GM18499 (cell line): ENCODE measurements around the gene FAM227B.

Experiments used
- ATAC-seq: cut with Tn5 transposase; IDR thresholded peaks from one replicate; pipeline ENCODE4 v1.9.1; 2021; ENCODE audit warnings: moderate number of reproducible peaks; ENCODE audit not compliant: insufficient read depth, unreplicated experiment

The FAM227B gene

GRCh38 chr15:49309889-49310288 lies 310.7 kb downstream of the FAM227B start:
- ATAC-seq = no peak

GRCh38 chr15:49308686-49309085 lies 311.9 kb downstream of the FAM227B start:
- ATAC-seq = no peak

GRCh38 chr15:49306551-49306950 lies 314.1 kb downstream of the FAM227B start:
- ATAC-seq = no peak

GRCh38 chr15:49303003-49303402 lies 317.6 kb downstream of the FAM227B start:
- ATAC-seq = no peak

DNA sequence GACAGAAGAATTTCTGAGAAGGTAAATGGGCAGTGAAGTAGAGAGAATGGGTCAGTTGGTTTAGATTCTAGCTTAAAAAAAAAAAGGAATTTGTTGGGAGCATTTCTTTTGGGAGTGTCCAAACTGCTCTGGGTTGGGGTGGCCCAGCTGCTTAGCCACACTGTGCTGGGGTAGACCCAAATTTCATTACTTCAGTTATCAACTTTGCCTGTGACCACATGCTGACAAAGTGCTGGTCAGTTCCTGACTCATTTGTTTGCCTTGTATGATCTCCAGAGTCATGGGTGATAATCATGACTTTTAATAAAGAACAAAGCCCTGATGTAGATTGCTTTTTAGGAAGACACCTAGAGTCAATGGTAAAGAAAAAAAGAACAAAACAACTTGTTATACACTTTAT lies 319.1 kb downstream of the FAM227B start:
- no peak for ATAC-seq

DNA sequence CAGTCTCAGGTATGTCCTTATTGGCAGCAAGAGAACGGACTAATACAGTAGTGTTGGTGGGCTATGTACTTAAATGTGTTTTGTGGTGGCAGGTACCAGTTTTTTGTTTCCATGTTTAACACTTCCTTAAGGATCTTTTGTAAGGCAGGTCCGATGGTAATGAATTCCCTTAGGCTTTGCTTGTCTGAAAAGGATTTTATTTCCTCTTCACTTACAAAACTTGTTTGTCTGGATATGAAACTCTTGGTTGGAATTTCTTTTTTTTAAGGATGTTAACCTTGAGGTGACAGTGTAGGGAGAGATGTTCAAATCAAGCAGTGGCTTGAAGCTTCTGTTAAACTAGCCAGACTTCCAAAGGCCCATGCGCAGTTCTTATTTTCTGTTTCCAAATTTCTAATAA lies 319.8 kb downstream of the FAM227B start:
- no peak for ATAC-seq

DNA sequence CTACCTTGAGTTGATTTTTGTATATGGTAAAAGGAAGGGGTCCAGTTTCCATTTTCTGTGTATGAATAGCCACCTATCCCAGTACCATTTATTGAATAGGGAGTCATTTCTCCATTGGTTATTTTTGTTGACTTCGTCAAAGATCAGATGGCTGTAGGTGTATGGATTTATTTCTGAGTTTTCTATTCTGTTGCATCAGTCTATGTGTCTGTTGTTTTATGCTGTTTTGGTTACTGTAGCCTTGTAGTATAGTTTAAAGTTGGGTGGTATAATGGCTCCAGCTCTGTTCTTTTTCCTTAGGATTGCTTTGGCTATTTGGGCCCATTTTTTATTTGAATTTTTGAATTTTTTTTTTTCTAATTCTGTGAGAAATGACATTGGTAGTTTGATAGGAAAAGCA lies 323.0 kb downstream of the FAM227B start:
- ATAC-seq = no peak

- ATAC-seq = no peak
These were observed 324.4 kb downstream of the FAM227B start for GRCh38 chr15:49296258-49296657.

DNA sequence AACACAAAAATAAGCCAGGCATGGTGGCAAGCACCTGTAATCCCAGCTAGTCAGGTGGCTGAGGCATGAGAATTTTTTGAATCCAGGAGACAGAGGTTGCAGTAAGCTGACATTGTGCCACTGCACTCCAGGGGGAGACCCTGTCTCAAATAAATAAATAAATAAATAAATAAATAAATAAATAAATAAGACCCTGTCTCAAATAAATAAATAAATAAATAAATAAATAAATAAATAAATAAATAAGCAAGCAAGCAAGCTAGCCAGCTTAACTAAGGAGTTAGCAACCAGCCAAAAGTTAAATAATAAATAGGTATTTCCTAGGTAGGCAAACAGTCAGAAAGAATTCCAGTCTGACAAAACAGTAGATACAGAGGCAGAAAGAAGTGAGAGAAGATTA lies 326.7 kb downstream of the FAM227B start:
- ATAC-seq = no peak

DNA sequence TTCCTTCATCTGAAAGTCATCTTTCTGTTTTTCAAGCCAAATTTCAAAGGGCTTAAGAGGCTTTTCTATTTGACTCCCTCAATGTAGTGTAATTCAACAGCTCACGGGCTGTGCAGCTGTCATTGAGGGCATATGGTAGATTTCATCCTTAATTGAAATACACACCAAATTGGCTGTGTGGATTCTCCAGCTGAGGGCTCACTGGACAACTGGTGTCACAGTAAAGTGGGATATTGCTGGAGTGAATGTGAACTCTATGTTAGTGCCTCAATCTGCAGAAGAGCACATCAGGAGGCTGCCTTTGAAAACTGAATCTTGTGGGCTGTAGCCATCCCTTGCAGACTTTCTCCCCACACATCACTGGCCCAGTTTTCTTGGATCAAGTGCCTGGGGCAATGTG lies 330.4 kb downstream of the FAM227B start:
- no peak for ATAC-seq

DNA sequence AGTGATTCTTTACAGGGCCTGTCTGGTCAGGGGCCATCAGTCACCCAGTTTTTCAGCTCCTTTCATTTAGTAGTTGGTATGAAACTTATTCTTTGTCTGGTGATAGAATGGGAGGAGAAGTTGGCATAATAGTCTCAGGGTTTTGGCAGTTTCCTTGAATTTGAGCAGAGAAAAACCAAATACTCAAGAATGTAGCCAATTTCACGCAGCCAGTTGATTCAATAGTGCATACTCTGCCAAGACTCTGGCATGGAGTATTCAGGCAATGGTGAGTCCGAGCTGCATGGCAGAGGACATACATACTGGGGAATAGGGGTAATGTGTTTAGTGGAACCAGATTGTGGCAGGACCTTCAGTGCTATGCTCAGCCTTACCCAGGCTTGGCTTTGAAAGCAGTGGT lies 332.2 kb downstream of the FAM227B start:
- no peak for ATAC-seq

DNA sequence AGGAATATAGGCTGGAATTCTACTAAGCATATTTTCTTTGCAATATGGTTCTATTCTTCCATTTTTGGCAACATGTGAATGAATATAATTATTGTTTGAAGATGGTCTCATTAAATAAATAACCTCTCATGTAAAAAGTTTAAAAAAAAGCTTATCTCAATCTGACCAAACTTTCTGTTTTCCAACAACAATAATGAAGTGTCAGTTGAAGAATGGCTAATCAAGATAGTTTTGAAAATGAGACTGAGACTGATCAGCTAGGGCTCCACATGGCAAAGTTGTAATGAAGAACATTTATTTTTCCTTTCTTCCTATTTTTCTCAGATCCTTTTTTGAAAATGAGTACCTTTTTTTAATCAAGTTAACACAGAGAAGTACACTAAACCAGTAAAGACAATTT lies 333.1 kb downstream of the FAM227B start:
- ATAC-seq = no peak

DNA sequence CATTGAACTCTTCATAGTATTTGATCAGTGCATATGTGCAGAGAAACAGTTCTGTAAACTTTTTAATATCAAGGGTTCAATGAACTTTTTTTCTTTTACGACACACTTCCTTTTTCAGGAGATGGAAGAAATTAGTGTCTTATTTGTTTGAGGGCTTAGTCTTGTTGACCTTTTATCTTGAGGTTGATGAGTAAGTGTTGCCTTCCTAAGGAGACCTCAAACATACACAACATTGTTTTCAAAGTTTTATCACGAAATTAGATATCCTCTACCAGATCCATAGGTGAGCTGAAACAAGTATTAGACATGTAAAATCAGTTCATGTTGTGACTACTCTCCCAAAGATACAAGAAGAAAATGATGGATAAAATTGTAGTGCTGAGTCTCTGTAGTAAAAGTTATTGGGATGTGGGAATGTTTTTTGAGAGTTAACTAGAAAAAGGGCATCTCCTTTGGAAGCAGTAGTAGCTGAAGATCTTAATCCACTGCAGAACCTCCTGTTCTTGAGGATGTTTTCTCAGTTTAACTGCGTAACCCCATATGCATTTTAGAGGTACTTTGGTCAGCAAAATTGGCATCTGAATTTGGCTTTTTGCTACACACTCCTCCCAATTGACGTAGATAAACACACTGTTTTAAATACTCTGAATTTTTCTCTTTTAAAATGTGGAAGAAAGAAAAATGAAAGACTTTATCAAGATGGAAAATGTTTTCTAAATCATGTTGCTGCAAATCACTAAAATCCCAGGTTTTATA lies 333.8 kb downstream of the FAM227B start:
- no peak for ATAC-seq

DNA sequence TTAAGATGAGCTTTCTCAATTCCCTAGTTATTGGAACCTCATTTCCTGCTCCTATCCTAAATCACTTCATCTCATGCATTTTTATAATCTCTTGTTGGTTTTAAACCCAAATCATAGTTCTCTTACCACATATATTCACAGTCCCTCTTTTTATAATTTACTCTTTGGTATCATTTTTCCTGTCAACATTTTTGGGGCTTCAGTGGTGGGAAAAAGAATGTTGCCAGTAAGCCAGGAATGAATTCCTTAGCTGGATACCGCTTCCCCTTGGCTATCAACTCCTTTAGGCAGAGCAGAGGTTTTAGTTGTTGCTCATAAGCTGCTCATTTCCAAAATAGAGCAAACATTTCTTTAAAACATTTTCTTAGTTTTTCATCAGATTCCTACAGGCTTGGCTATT lies 338.3 kb downstream of the FAM227B start:
- ATAC-seq = no peak

DNA sequence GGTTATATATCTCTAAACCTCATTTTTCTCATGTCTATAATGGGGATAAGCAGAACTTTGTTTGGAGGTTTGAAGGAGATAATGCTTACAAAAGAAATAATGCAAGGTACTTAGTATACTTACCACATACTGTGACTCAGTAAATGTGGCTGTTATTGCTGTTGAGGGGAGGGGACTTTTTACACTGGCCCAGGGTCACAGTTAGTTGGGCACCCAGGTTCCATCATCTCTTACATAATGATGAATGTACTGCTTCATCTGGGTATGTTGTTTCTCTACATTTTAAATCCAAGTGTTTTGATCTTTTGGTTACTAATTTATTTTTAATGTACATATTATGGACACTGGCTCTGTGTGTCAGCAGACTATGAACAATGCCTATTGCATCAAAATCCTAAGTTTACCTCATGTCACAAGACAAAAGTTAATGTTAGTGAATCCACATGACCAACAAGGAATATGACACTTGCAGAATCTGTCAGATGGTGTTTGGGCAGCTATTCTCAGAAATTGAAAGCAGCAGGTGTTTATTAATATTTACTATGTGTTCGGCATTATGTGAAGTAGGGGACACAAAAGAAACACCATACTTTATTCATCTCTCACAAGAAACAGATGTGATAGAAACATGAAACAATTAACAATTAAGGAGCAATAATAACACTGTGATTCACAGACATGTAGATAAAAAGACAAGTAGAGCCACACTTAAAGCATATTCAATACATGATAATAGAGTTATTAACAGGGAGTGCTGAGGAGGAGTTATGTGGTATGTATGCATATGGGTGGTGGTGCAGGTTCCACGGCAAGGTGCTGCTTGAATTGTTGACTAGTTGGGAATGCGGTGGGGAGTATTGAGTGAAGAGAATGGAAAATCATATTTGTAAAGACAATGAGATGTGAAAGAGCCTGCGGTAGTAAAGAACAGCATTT lies 340.8 kb downstream of the FAM227B start:
- ATAC-seq = no peak

GRCh38 chr15:49278751-49279150 lies 341.9 kb downstream of the FAM227B start:
- ATAC-seq = no peak
